BLaER1 (cell line): ENCODE results near the gene TMEFF2.
"Not testable (repeated sequence)": the region's sequence is repeated elsewhere in the genome, so short reads cannot be mapped to it uniquely, and the experiment has no call there.

Source experiments
- H3K27ac ChIP-seq: shearing (Covaris generic); formaldehyde crosslinking; 2 replicates; pipeline ENCODE4 v1.8.1; 2022
- H3K27me3 ChIP-seq: shearing (Covaris generic); formaldehyde crosslinking; 2 replicates; pipeline ENCODE4 v1.8.1; 2022
- H3K36me3 ChIP-seq: shearing (Covaris generic); formaldehyde crosslinking; 2 replicates; pipeline ENCODE4 v1.8.1; 2022
- H3K4me1 ChIP-seq: shearing (Covaris generic); formaldehyde crosslinking; 2 replicates; pipeline ENCODE4 v1.8.1; 2022
- H3K4me2 ChIP-seq: shearing (Covaris generic); formaldehyde crosslinking; 2 replicates; pipeline ENCODE4 v1.8.1; 2022
- H3K4me3 ChIP-seq: shearing (Covaris generic); formaldehyde crosslinking; 2 replicates; pipeline ENCODE4 v1.8.1; 2022
- H3K9ac ChIP-seq: shearing (Covaris generic); formaldehyde crosslinking; 2 replicates; pipeline ENCODE4 v1.8.1; 2022
- H3K9me3 ChIP-seq: shearing (Covaris generic); formaldehyde crosslinking; 2 replicates; pipeline ENCODE4 v1.8.1; 2022
- H4K20me1 ChIP-seq: shearing (Covaris generic); formaldehyde crosslinking; 2 replicates; pipeline ENCODE4 v1.8.1; 2022
- Cebpa-rat ChIP-seq: shearing (Covaris generic); IDR thresholded peaks from 2 replicates; pipeline ENCODE4 v1.8.1; 2022

TMEFF2 gene

GRCh38 chr2:192139813-192140212, 54.9 kb downstream of the TMEFF2 start:
- H3K4me2 ChIP-seq, result no peak overlapping the region
- no peaks in the 10 kb centered on the region for H3K36me3 ChIP-seq
- no peaks in the 10 kb centered on the region for H4K20me1 ChIP-seq
- no peaks in the 10 kb centered on the region for H3K9me3 ChIP-seq
- no peak overlapping the region for H3K27ac ChIP-seq
- H3K4me3 ChIP-seq, result no peak overlapping the region
- H3K4me1 ChIP-seq, result no peaks in the 10 kb centered on the region
- no peak overlapping the region for H3K9ac ChIP-seq
- H3K27me3 ChIP-seq, result no peaks in the 10 kb centered on the region
- no peak for TF ChIP-seq Cebpa-rat

GRCh38 chr2:192137451-192137850, 57.3 kb downstream of the TMEFF2 start:
- no peaks in the 10 kb centered on the region for H3K36me3 ChIP-seq
- H3K9ac ChIP-seq, result no peak overlapping the region
- H3K4me1 ChIP-seq, result no peaks in the 10 kb centered on the region
- H3K9me3 ChIP-seq, result no peaks in the 10 kb centered on the region
- TF ChIP-seq Cebpa-rat, result no peak
- H3K27me3 ChIP-seq, result no peaks in the 10 kb centered on the region
- H3K4me2 ChIP-seq, result no peak overlapping the region
- H3K27ac ChIP-seq, result no peak overlapping the region
- no peaks in the 10 kb centered on the region for H4K20me1 ChIP-seq
- no peak overlapping the region for H3K4me3 ChIP-seq

- H3K36me3 ChIP-seq, H3K4me1 ChIP-seq, H3K27ac ChIP-seq, H3K4me3 ChIP-seq, H3K4me2 ChIP-seq, H3K9ac ChIP-seq, H3K27me3 ChIP-seq, H3K9me3 ChIP-seq, H4K20me1 ChIP-seq: not testable (repeated sequence)
These were observed 62.1 kb downstream of the TMEFF2 start for GRCh38 chr2:192132604-192133003.

DNA sequence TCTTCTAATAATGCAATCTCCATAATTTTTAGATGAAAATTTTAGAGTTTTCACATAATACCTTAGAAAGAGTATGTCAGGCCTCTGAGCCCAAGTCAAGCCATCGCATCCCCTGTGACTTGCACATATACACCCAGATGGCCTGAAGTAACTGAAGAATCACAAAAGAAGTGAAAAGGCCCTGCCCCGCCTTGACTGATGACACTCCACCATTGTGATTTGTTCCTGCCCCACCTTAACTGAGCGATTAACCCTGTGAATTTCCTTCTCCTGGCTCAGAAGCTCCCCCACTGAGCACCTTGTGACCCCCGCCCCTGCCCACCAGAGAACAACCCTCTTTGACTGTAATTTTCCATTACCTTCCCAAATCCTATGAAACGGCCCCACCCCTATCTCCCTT, 64.4 kb downstream of the TMEFF2 start:
- not testable (repeated sequence) for H3K4me1 ChIP-seq, H3K4me2 ChIP-seq

DNA sequence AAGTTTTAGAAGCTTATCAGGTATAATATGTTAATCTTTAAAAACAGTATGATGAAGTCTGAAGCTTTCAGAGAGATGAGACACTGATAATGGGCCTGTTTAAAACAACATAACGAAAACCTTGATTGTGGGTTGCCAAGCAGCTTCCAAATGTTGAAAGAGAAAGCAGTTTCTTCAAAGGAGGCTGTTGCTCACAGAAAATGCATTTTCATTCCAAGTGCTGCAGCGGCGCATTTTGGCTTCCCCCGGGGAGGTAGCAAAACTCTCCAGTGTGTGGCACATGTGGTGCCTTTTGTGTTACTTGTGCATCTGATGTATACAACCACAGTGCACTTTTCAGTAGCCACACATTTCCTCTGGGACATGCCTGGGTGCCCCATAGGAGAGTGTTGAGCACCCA, 66.1 kb downstream of the TMEFF2 start:
- Histone ChIP-seq H3K27me3 (no peaks in the 10 kb centered on the region), H3K9ac (no peak overlapping the region), H3K27ac (no peak overlapping the region), H3K4me2 (peak overlapping the region; percentile 12; the same call in 1 of the 2 replicates), H4K20me1 (no peaks in the 10 kb centered on the region), H3K9me3 (no peaks in the 10 kb centered on the region), H3K4me1 (peaks cover 7% of the 10 kb centered on the region), H3K4me3 (no peak overlapping the region), H3K36me3 (no peaks in the 10 kb centered on the region)
- no peak for TF ChIP-seq Cebpa-rat

More for the DNA sequence above, 64.4 kb downstream of the TMEFF2 start:
- not testable (repeated sequence) for H3K9ac ChIP-seq, H3K27me3 ChIP-seq, H3K36me3 ChIP-seq, H3K27ac ChIP-seq, H3K4me3 ChIP-seq, H3K9me3 ChIP-seq, H4K20me1 ChIP-seq

DNA sequence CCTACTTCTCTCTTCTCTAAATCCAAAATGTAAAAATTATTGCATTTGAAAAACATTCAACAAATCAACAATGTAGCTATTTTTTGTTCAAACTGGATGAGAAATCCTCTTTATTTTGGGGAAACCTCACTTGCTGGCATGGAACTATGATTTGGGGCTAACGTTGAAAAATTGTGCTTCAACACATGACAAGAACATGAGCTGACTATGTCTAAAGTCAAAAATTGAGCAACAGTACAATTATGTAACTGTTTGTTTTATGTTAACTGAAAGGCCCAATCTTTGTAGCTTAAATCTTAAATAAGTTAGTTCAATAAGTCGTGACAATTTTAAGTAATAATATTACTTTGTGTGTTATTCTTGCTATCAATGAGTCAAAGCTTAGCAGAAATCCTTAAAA, 67.3 kb downstream of the TMEFF2 start:
- Histone ChIP-seq H3K27me3 (no peaks in the 10 kb centered on the region), H3K4me3 (no peak overlapping the region), H3K9me3 (no peaks in the 10 kb centered on the region), H3K9ac (no peak overlapping the region), H3K4me2 (no peak overlapping the region), H3K4me1 (peaks cover 7% of the 10 kb centered on the region), H3K36me3 (no peaks in the 10 kb centered on the region), H4K20me1 (no peaks in the 10 kb centered on the region), H3K27ac (no peak overlapping the region)
- no peak for TF ChIP-seq Cebpa-rat

DNA sequence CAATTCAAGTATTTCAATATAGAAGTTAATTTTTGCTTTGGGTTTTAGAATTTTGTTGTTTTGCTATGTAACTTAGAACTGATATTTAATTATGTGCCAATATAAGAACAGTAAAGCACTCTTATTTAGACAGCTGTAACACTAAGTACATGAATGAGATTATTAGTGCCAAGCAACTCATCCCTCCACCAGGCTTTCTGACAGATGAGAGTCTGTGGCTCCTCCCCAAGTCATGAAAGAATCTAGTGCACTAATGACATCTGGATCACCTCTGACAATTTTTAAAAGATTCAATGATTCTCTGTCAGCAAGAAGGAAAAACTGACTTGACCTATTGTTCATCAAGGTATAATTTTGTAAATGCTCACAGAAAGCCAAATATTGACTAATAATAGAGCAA, 67.8 kb downstream of the TMEFF2 start:
- H3K36me3 ChIP-seq, result no peaks in the 10 kb centered on the region
- no peak overlapping the region for H3K27ac ChIP-seq
- no peak overlapping the region for H3K4me3 ChIP-seq
- H3K9me3 ChIP-seq, result no peaks in the 10 kb centered on the region
- peaks cover 7% of the 10 kb centered on the region for H3K4me1 ChIP-seq
- H3K9ac ChIP-seq, result no peak overlapping the region
- TF ChIP-seq Cebpa-rat, result no peak
- H4K20me1 ChIP-seq, result no peaks in the 10 kb centered on the region
- H3K27me3 ChIP-seq, result no peaks in the 10 kb centered on the region
- no peak overlapping the region for H3K4me2 ChIP-seq

DNA sequence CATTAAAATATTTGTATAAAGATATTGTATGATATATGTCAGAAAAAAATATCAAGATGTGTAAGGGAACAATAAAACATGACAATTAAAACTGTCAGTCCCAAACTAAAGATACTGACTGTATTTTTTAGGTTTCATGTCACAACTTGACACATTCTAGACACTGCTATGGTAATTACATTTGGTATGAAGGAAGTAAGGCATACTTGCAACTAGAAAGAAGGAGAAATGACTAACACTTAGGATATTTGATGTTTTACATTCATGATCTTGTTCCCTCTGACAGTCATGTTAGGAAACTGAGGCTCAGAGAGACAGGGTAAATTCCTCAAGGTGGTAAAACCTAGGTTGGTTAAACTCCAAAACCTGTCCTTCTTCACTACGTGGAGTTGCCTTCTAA, 68.3 kb downstream of the TMEFF2 start:
- H3K27me3 ChIP-seq, result no peaks in the 10 kb centered on the region
- peaks cover 7% of the 10 kb centered on the region for H3K4me1 ChIP-seq
- H3K9ac ChIP-seq, result no peak overlapping the region
- no peak overlapping the region for H3K4me3 ChIP-seq
- H3K36me3 ChIP-seq, result no peaks in the 10 kb centered on the region
- H3K9me3 ChIP-seq, result no peaks in the 10 kb centered on the region
- no peak overlapping the region for H3K27ac ChIP-seq
- no peak overlapping the region for H3K4me2 ChIP-seq
- H4K20me1 ChIP-seq, result no peaks in the 10 kb centered on the region
- no peak for TF ChIP-seq Cebpa-rat

DNA sequence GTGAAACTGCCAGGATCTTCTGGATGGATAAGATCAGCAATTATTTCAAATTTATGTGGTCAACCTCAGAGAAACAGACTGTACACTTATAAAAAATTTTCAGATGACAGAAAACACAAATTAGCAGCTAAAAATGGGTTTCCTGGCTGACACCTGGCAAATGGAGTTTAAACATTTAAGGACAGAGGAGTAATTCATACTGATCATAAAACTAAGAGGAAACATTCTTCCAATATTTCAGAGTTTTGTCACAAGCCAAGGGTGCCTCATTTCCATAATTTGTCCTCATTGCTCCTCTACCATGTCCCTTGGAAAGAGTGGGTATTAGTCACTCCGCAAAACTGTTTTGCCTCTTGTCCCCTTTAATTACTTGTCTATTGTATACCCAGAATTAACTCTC, 70.2 kb downstream of the TMEFF2 start:
- H3K9me3 ChIP-seq, result no peaks in the 10 kb centered on the region
- no peaks in the 10 kb centered on the region for H4K20me1 ChIP-seq
- H3K9ac ChIP-seq, result no peak overlapping the region
- H3K4me1 ChIP-seq, result peaks cover 7% of the 10 kb centered on the region
- no peak overlapping the region for H3K27ac ChIP-seq
- no peak overlapping the region for H3K4me2 ChIP-seq
- H3K27me3 ChIP-seq, result no peaks in the 10 kb centered on the region
- H3K36me3 ChIP-seq, result no peaks in the 10 kb centered on the region
- no peak overlapping the region for H3K4me3 ChIP-seq
- no peak for TF ChIP-seq Cebpa-rat

DNA sequence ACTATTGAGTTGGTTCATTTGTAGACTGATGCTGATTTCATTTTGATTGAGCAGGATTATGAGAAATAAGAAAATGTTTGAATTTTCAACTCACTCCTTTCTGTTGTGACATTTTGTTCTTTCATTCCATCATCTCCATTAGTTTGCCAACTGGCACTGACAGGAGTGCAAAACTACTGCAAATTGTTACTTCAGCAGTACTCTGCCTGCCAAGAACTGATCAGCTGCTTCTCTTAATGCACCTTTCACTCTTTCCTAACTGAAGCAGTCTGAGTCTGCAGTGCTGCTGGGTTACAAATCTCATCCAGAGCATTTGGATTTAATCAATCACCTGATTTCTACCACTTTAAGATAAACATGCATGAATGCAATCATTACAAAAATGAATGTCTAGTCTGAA, 70.9 kb downstream of the TMEFF2 start:
- H3K4me3 ChIP-seq, result no peak overlapping the region
- H4K20me1 ChIP-seq, result no peaks in the 10 kb centered on the region
- no peaks in the 10 kb centered on the region for H3K27me3 ChIP-seq
- no peak overlapping the region for H3K4me2 ChIP-seq
- no peak for TF ChIP-seq Cebpa-rat
- peaks cover 5% of the 10 kb centered on the region for H3K4me1 ChIP-seq
- H3K9me3 ChIP-seq, result no peaks in the 10 kb centered on the region
- no peak overlapping the region for H3K27ac ChIP-seq
- H3K9ac ChIP-seq, result no peak overlapping the region
- no peaks in the 10 kb centered on the region for H3K36me3 ChIP-seq

DNA sequence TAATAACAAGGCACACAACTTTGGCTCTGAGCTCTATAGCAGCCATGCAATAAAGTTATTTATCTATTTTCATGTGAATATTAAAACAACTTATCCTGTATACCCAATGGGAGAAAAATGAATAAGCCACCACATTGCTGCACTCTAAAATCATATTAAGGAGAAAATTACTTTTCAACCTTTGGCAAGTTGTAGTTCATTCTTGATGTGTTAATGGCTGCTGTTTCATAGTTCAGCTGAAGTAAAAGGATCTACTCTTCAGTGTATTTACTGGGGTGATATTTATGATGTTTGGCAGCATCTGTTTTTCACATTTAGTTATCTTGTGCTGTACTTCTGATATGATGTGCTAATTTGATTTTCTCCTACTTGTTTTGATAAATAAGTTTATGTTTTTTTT, 71.8 kb downstream of the TMEFF2 start:
- Histone ChIP-seq H3K27me3 (no peaks in the 10 kb centered on the region), H3K9me3 (no peaks in the 10 kb centered on the region), H3K9ac (no peak overlapping the region), H4K20me1 (no peaks in the 10 kb centered on the region), H3K4me1 (no peaks in the 10 kb centered on the region), H3K4me2 (no peak overlapping the region), H3K27ac (no peak overlapping the region), H3K36me3 (no peaks in the 10 kb centered on the region), H3K4me3 (no peak overlapping the region)
- no peak for TF ChIP-seq Cebpa-rat
